Cardiac muscle cell (in vitro differentiated cells and primary cell): ENCODE measurements around the gene LPIN1. TPM values are rescaled to one million over a fixed set of nuclear protein-coding genes. Genes with fewer than 3 reads are reported as not detected.

Source experiments
- DNase-seq, 2 donors: peaks; one replicate each; pipeline versions ENCODE4 v3.0.0 to v3.0.0-alpha.2; 2010 to 2017; ENCODE audit warnings: low read depth in 1 of 2, low spot score in 1 of 2
- H3K27ac ChIP-seq: fragments of 200-600 bp; sonication (generic); 2 replicates; pipeline ENCODE4 v1.5.1; 2016
- H3K27me3 ChIP-seq: fragments of 200-600 bp; sonication (generic); 2 replicates; pipeline ENCODE4 v1.6.0; 2016; ENCODE audit warnings: control low read depth
- H3K36me3 ChIP-seq: fragments of 200-600 bp; sonication (generic); 2 replicates; pipeline ENCODE4 v1.5.1; 2016; ENCODE audit warnings: control low read depth
- H3K4me1 ChIP-seq: fragments of 200-600 bp; sonication (generic); 2 replicates; pipeline ENCODE4 v1.8.1; 2017; ENCODE audit warnings: low read depth, mild to moderate bottlenecking, mixed run types
- H3K4me3 ChIP-seq: fragments of 200-600 bp; sonication (generic); 2 replicates; pipeline ENCODE4 v1.5.1; 2016; ENCODE audit warnings: mild to moderate bottlenecking
- H3K9me3 ChIP-seq: fragments of 200-600 bp; sonication (generic); 2 replicates; pipeline ENCODE4 v1.5.1; 2017; ENCODE audit warnings: low read depth, mild to moderate bottlenecking, control low read depth
- CTCF ChIP-seq: IDR thresholded peaks from 2 replicates; pipeline ENCODE4 v1.5.1; 2012; ENCODE audit warnings: low read depth, mild to moderate bottlenecking, low read length
- polyA plus RNA-seq: library from polyadenylated mRNA; unstranded; fragments of >200 nt; fragmentation: Nextera tagmentation; extraction: Ambion mirVana; gene quantifications from 2 replicates; pipeline ENCODE4 v1.2.1, GENCODE V29; 2016
- total RNA-seq: library from RNA; depleted of rRNA; stranded (reverse); fragments of >200 nt; gene quantifications from 2 replicates; pipeline ENCODE4 v1.2.3, GENCODE V29; 2016

Gene LPIN1
- total and polyA plus RNA-seq, 2 experiments from 2014 or later = 47.0 to 58.3 TPM

GRCh38 chr2:11829947-11830707 is 83.7 kb downstream of the LPIN1 start:
- H3K27me3 ChIP-seq = no peaks in the 10 kb centered on the region
- H3K9me3 ChIP-seq = no peaks in the 10 kb centered on the region
- peak; percentile 88 to 98 for DNase-seq
- peak; percentile 48 for TF ChIP-seq CTCF
- peak overlapping the region; percentile 69 for H3K27ac ChIP-seq
- no peak overlapping the region for H3K4me3 ChIP-seq
- peaks cover 9% of the 10 kb centered on the region for H3K36me3 ChIP-seq
- H3K4me1 ChIP-seq = peaks cover 22% of the 10 kb centered on the region

- Histone ChIP-seq H3K36me3 (peaks cover 6% of the 10 kb centered on the region), H3K4me1 (peaks cover 19% of the 10 kb centered on the region), H3K4me3 (no peak overlapping the region), H3K27ac (peak overlapping the region; percentile 69), H3K9me3 (no peaks in the 10 kb centered on the region), H3K27me3 (no peaks in the 10 kb centered on the region)
- TF ChIP-seq CTCF = no peak
- no peak for DNase-seq
Observed at GRCh38 chr2:11830708-11831301, 84.4 kb downstream of the LPIN1 start.

GRCh38 chr2:11831415-11831814 is 85.0 kb downstream of the LPIN1 start:
- peaks cover 19% of the 10 kb centered on the region for H3K4me1 ChIP-seq
- TF ChIP-seq CTCF = no peak
- DNase-seq = no peak
- H3K36me3 ChIP-seq = peaks cover 3% of the 10 kb centered on the region
- H3K27me3 ChIP-seq = no peaks in the 10 kb centered on the region
- no peak overlapping the region for H3K4me3 ChIP-seq
- no peaks in the 10 kb centered on the region for H3K9me3 ChIP-seq
- H3K27ac ChIP-seq = no peak overlapping the region

GRCh38 chr2:11832531-11832930 is 86.1 kb downstream of the LPIN1 start:
- no peak for DNase-seq
- Histone ChIP-seq H3K27me3 (no peaks in the 10 kb centered on the region), H3K4me1 (peaks cover 19% of the 10 kb centered on the region), H3K27ac (no peak overlapping the region), H3K36me3 (no peaks in the 10 kb centered on the region), H3K9me3 (no peaks in the 10 kb centered on the region), H3K4me3 (no peak overlapping the region)
- TF ChIP-seq CTCF = no peak

GRCh38 chr2:11833601-11834000 is 87.2 kb downstream of the LPIN1 start:
- Histone ChIP-seq H3K27me3 (no peaks in the 10 kb centered on the region), H3K36me3 (no peaks in the 10 kb centered on the region), H3K9me3 (no peaks in the 10 kb centered on the region), H3K27ac (no peak overlapping the region), H3K4me1 (peaks cover 19% of the 10 kb centered on the region), H3K4me3 (no peak overlapping the region)
- DNase-seq = peak in 1 of 2 donors; percentile 32
- TF ChIP-seq CTCF = no peak
